ENCODE data around the gene APPL2. TPM values are rescaled to one million over a fixed set of nuclear protein-coding genes. Genes with fewer than 3 reads are reported as not detected.

APPL2 gene
- total and polyA plus RNA-seq, 2 donors (not counting 1 experiment from before 2014, with no cell fraction given): 20.5 to 58.3 TPM

DNA sequence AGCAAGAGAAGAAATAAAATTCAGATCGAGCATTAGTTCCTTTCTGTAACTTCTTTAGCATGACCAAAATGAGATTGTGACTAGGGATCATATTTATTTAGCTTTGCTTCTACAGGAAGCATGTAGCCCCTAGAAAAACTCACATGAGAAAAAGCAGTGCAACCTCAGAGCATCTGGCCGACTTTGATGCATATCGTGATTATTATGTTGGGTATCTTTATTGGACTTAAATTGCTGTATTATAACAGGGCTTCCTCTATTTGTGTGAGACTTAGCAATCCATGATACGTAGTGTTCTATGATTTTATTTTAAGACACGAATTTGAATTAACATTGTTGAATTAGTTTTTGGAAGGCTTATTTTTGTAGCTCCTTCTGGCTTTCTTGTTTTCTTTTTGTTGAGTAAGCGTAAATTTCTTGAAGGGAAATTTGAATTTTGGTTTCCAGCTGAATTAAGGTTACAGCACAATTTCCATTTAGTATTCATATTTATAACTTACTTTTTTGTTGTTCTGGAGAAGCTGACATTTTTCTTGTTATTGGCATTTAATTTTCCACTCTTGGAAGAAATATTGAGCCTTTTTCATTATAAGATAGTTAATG lies 94.6 kb downstream of the APPL2 start:
- peaks cover 11% of the 10 kb centered on the region for H3K79me2 ChIP-seq (ENCODE audit: control insufficient read depth, insufficient read depth, low read length)
- Mint-ChIP-seq H3K27ac (peak overlapping the region; percentile 10), H3K4me3 (no peak overlapping the region), H3K4me1 (peaks cover 13% of the 10 kb centered on the region), H3K9me3 (ENCODE audit: insufficient read depth) (no peaks in the 10 kb centered on the region), H3K27me3 (no peaks in the 10 kb centered on the region)
- 98% methylated on average over 4 of the region's 6 CpGs for WGBS (ENCODE audit: insufficient coverage)
- ChIA-PET CTCF (no interaction called here), POLR2A (no interaction called here)
- no peaks in the 10 kb centered on the region for H3K4me1 ChIP-seq (ENCODE audit: control insufficient read depth in 2 of 2, insufficient read depth in 2 of 2, low read length in 2 of 2)
- H3K27me3 ChIP-seq (replicated peaks in 1 of 4; ENCODE audit: control extremely low read depth in 1 of 4, control insufficient read depth in 3 of 4, insufficient read depth in 4 of 4, low read length in 3 of 4): no peaks in the 10 kb centered on the region
- H3K9me3 ChIP-seq (ENCODE audit: control extremely low read depth in 1 of 3, control insufficient read depth in 2 of 3, insufficient read depth in 1 of 3, low read length in 2 of 3): no peaks in the 10 kb centered on the region
- H3K27ac ChIP-seq (ENCODE audit: low read length in 2 of 2): no peak overlapping the region
- TF ChIP-seq EZH2 (IDR thresholded peaks at IDR 0.05; ENCODE audit: borderline replicate concordance, insufficient read depth, low read depth, low read length, poor library complexity, severe bottlenecking): no peak
- TF ChIP-seq, protein P1, sequence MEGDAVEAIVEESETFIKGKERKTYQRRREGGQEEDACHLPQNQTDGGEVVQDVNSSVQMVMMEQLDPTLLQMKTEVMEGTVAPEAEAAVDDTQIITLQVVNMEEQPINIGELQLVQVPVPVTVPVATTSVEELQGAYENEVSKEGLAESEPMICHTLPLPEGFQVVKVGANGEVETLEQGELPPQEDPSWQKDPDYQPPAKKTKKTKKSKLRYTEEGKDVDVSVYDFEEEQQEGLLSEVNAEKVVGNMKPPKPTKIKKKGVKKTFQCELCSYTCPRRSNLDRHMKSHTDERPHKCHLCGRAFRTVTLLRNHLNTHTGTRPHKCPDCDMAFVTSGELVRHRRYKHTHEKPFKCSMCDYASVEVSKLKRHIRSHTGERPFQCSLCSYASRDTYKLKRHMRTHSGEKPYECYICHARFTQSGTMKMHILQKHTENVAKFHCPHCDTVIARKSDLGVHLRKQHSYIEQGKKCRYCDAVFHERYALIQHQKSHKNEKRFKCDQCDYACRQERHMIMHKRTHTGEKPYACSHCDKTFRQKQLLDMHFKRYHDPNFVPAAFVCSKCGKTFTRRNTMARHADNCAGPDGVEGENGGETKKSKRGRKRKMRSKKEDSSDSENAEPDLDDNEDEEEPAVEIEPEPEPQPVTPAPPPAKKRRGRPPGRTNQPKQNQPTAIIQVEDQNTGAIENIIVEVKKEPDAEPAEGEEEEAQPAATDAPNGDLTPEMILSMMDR (IDR thresholded peaks at IDR 0.05): no peak
- no peak overlapping the region for H3K4me2 ChIP-seq (replicated peaks; ENCODE audit: low read depth, low read length, poor library complexity, severe bottlenecking)
- H3K36me3 ChIP-seq (replicated peaks in 1 of 2; ENCODE audit: control extremely low read depth in 1 of 2, control insufficient read depth in 1 of 2, extremely low read depth in 1 of 2, insufficient read depth in 2 of 2, low read length in 1 of 2): peaks cover 26 to 82% of the 10 kb centered on the region in 2 experiments
- intact Hi-C loops (cut with micrococcal nuclease): loop anchor here (2.0 kb wide), 1 partner anchor 15 kb away; no protein-coding TSS in a partner anchor
- ATAC-seq (ENCODE audit: low read depth) (no peak), DNase-seq (no peak)
- H2AFZ ChIP-seq (ENCODE audit: insufficient read depth, low read depth, low read length, poor library complexity, severe bottlenecking): no peak overlapping the region
- peaks cover 43% of the 10 kb centered on the region for H4K20me1 ChIP-seq (ENCODE audit: control insufficient read depth, insufficient read depth, low read length, poor library complexity, severe bottlenecking)
- no peak overlapping the region for H3K4me3 ChIP-seq (ENCODE audit: control extremely low read depth in 1 of 5, extremely low read depth in 1 of 5, insufficient read depth in 1 of 5, low read depth in 2 of 5, low read length in 4 of 5)
- H3K9ac ChIP-seq (ENCODE audit: low read length): no peak overlapping the region

DNA sequence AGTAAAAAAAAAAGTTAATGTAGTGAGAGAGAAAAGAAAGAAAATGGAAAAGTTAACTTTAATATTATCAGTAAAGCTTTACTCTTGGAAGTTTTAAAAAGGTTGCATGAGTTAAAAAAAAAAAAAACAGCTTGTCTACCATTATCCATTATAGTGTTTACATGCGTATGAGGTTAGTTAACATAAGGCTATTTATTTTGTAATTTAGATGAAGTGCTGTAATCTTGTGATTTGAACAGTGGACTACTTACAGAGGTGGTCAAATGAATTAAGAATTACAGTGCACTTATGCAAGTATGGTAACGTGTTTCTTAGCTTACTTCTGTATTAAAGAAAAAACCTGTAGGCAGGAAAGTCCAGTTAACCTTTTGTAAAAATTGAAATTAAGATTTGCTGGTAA lies 97.7 kb downstream of the APPL2 start:
- Histone ChIP-seq H2AFZ (ENCODE audit: insufficient read depth, low read depth, low read length, poor library complexity, severe bottlenecking) (no peak overlapping the region), H3K36me3 (replicated peaks in 1 of 2; ENCODE audit: control extremely low read depth in 1 of 2, control insufficient read depth in 1 of 2, extremely low read depth in 1 of 2, insufficient read depth in 2 of 2, low read length in 1 of 2) (peaks cover 24 to 84% of the 10 kb centered on the region in 2 experiments), H3K27ac (ENCODE audit: low read length in 2 of 2) (no peak overlapping the region), H3K4me2 (replicated peaks; ENCODE audit: low read depth, low read length, poor library complexity, severe bottlenecking) (no peak overlapping the region), H3K4me3 (ENCODE audit: control extremely low read depth in 1 of 5, extremely low read depth in 1 of 5, insufficient read depth in 1 of 5, low read depth in 2 of 5, low read length in 4 of 5) (no peak overlapping the region), H3K9ac (ENCODE audit: low read length) (no peak overlapping the region), H3K27me3 (replicated peaks in 1 of 4; ENCODE audit: control extremely low read depth in 1 of 4, control insufficient read depth in 3 of 4, insufficient read depth in 4 of 4, low read length in 3 of 4) (no peaks in the 10 kb centered on the region), H3K79me2 (ENCODE audit: control insufficient read depth, insufficient read depth, low read length) (peaks cover 28% of the 10 kb centered on the region), H4K20me1 (ENCODE audit: control insufficient read depth, insufficient read depth, low read length, poor library complexity, severe bottlenecking) (peaks cover 61% of the 10 kb centered on the region), H3K4me1 (ENCODE audit: control insufficient read depth in 2 of 2, insufficient read depth in 2 of 2, low read length in 2 of 2) (no peaks in the 10 kb centered on the region), H3K9me3 (ENCODE audit: control extremely low read depth in 1 of 3, control insufficient read depth in 2 of 3, insufficient read depth in 1 of 3, low read length in 2 of 3) (no peaks in the 10 kb centered on the region)
- POLR2A ChIA-PET: no interaction called here
- Mint-ChIP-seq H3K27ac (no peak overlapping the region), H3K4me1 (peaks cover 19% of the 10 kb centered on the region), H3K27me3 (no peaks in the 10 kb centered on the region), H3K4me3 (no peak overlapping the region), H3K9me3 (ENCODE audit: insufficient read depth) (no peaks in the 10 kb centered on the region)
- no CpG with 5 or more reads among the region's 2 CpGs for WGBS (ENCODE audit: insufficient coverage)
- intact Hi-C loops (cut with micrococcal nuclease): loop anchor here (5.0 kb wide), 1 partner anchor 34 kb away; no protein-coding TSS in a partner anchor
- DNase-seq (no peak), ATAC-seq (ENCODE audit: low read depth) (no peak)
- TF ChIP-seq, protein P1 (IDR thresholded peaks at IDR 0.05): no peak
- no peak for TF ChIP-seq EZH2 (IDR thresholded peaks at IDR 0.05; ENCODE audit: borderline replicate concordance, insufficient read depth, low read depth, low read length, poor library complexity, severe bottlenecking)
- CTCF ChIA-PET: interaction anchor here (0.6 kb wide), 1 partner anchor 221 kb away, joined by 3 read pairs; no protein-coding TSS in a partner anchor

Measured in B cell (primary cell).